Central memory CD8-positive, alpha-beta T cell (primary cell): Measurements from ENCODE around the gene ADGRB3.
"Not testable (repeated sequence)": the region's sequence is repeated elsewhere in the genome, so short reads cannot be mapped to it uniquely, and the experiment has no call there.

ENCODE experiments used
- ATAC-seq: fragments of 150-1000 bp; cut with Tn5 transposase; replicated peaks from 2 replicates; pipeline ENCODE4 v1.10.0; 2022; ENCODE audit warnings: mild to moderate bottlenecking, moderate FRiP score, moderate number of reproducible peaks; ENCODE audit not compliant: poor library complexity, severe bottlenecking; ENCODE audit errors: extremely low read depth
- DNase-seq, 2 donors: peaks; one replicate each; pipeline ENCODE4 v3.0.0; 2021; ENCODE audit warnings: low spot score in 2 of 2
- H3K27ac Mint-ChIP-seq: one replicate; pipeline ENCODE4 v1.8.0; 2022; ENCODE audit warnings: low read depth, mild to moderate bottlenecking, moderate library complexity, mixed read lengths
- H3K27me3 Mint-ChIP-seq: one replicate; pipeline ENCODE4 v1.8.0; 2022; ENCODE audit warnings: mixed read lengths
- H3K36me3 Mint-ChIP-seq: one replicate; pipeline ENCODE4 v1.8.0; 2022; ENCODE audit warnings: mild to moderate bottlenecking, moderate library complexity, mixed read lengths; ENCODE audit not compliant: insufficient read depth
- H3K4me1 Mint-ChIP-seq: one replicate; pipeline ENCODE4 v1.8.0; 2022; ENCODE audit warnings: mixed read lengths
- H3K4me3 Mint-ChIP-seq: one replicate; pipeline ENCODE4 v1.8.0; 2022; ENCODE audit warnings: mild to moderate bottlenecking, moderate library complexity, mixed read lengths
- H3K9me3 Mint-ChIP-seq: one replicate; pipeline ENCODE4 v1.8.0; 2022; ENCODE audit warnings: mixed read lengths

The ADGRB3 gene

DNA sequence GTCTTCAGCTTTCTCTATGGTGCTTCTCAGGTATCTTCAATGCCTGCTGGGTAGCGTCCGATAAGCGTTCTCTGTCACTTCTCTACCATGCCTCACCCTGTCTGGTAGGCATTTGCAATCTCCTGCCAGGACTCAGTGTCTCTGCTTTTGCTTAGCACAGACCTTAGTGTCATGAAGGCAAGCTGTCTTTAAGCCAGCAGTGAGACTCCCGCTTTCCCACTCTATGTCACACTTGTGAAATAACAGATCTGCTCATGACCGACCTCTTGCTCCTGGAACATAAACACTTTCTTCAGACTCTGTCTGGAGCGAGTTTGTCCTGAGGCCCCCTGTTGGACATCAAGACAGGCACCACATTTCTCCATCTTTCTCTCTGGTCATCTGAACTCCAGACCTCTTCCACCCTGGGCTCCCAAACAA, 17.0 kb downstream of the ADGRB3 start:
- Mint-ChIP-seq H3K9me3 (peaks cover 7% of the 10 kb centered on the region), H3K36me3 (no peaks in the 10 kb centered on the region), H3K27ac (no peak overlapping the region), H3K4me1 (no peaks in the 10 kb centered on the region), H3K27me3 (no peaks in the 10 kb centered on the region), H3K4me3 (no peak overlapping the region)
- ATAC-seq: no peak
- DNase-seq: no peak

DNA sequence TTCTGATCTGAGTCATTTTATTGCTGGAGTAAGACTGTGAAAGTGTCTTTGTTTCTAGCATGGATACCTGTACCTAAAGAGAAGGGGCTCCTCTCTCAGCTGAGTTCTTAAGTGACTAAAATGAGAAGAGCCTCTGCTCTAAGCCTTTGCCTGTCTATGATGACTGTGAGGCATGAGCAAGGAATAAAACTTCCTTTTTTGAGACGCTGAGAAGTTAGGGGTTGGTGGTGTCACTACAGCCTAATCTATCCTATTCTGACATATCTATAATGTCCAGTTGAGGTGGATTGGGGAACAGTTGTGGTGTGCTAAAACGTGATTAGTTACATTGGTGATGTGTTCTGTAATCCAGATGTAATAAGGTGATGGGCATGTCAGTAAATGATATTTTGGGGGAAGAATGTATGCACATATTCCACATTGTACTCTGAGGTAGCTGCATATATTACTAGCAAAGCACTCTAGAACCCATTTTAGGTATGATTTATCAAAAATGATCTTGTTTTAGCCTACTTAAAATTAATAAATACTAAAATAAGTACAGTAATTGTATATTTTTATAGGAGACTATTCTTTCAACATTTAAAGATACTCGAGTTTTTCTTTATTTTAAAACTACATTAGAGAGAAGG, 18.1 kb downstream of the ADGRB3 start:
- Mint-ChIP-seq H3K4me1 (no peaks in the 10 kb centered on the region), H3K27ac (no peak overlapping the region), H3K4me3 (no peak overlapping the region), H3K36me3 (no peaks in the 10 kb centered on the region), H3K9me3 (peaks cover 7% of the 10 kb centered on the region), H3K27me3 (no peaks in the 10 kb centered on the region)
- DNase-seq (no peak), ATAC-seq (no peak)

DNA sequence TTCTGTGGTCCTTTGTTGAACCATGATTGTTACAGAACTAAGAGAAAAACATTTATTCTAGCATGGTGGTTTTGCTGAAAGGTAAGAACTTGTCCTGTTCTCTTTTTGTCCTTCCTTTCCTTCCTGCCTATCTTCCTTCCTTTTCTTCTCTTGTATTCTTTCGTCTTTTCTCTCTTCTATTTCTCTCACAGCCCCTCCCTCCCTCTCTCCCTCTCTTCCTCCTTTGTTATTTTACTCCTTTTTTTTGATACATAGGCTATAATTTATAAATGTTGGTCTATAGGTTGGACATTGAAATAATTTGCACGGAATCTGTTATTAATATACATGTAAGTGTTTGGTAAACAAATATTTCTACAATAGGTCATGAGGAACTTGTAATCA, 18.6 kb downstream of the ADGRB3 start:
- Mint-ChIP-seq H3K4me3 (no peak overlapping the region), H3K27me3 (no peaks in the 10 kb centered on the region), H3K9me3 (peaks cover 7% of the 10 kb centered on the region), H3K27ac (no peak overlapping the region), H3K36me3 (no peaks in the 10 kb centered on the region), H3K4me1 (no peaks in the 10 kb centered on the region)
- no peak for DNase-seq
- ATAC-seq: no peak

DNA sequence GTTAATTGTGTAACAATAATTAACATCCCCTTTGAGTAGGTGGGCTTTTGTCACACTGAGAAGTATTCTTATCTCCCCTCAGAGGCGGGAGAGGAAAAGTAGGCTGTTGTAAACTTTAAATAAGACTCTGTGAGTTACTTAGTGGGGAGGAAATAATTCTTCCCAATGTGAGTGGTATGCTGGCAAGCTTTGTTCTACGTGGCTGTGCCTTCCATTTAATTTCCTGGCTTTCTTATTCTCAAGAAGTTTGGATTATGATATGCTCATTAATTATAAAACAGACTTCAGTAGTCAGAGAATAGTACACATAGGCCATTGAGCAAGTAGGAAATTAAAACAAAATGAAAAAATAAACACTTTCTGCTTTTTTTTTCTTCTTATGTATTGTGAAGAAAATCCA, 19.1 kb downstream of the ADGRB3 start:
- DNase-seq (no peak), ATAC-seq (no peak)
- Mint-ChIP-seq H3K9me3 (peaks cover 7% of the 10 kb centered on the region), H3K4me1 (no peaks in the 10 kb centered on the region), H3K36me3 (no peaks in the 10 kb centered on the region), H3K27me3 (no peaks in the 10 kb centered on the region), H3K27ac (no peak overlapping the region), H3K4me3 (no peak overlapping the region)

DNA sequence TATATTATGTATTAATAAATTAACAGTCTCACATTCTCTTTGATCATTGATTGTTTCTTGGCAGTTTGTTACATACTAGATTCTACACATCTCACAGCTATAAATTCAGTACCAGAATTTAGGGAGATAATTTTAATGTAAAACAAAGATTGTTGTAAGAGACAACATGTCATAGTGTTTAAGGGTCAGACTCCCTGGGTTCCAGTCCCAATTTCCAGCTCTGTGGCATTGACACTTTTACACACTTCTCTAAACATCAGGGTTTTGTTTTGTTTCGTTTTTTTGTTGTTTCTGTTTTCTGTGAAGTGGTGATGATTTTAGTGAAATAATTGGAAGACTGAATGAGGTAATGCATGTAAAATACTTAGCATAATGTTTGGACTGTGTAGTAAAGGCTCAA, 19.9 kb downstream of the ADGRB3 start:
- Mint-ChIP-seq H3K27me3 (no peaks in the 10 kb centered on the region), H3K36me3 (no peaks in the 10 kb centered on the region), H3K4me3 (no peak overlapping the region), H3K9me3 (peaks cover 7% of the 10 kb centered on the region), H3K4me1 (no peaks in the 10 kb centered on the region), H3K27ac (no peak overlapping the region)
- ATAC-seq (no peak), DNase-seq (no peak)

DNA sequence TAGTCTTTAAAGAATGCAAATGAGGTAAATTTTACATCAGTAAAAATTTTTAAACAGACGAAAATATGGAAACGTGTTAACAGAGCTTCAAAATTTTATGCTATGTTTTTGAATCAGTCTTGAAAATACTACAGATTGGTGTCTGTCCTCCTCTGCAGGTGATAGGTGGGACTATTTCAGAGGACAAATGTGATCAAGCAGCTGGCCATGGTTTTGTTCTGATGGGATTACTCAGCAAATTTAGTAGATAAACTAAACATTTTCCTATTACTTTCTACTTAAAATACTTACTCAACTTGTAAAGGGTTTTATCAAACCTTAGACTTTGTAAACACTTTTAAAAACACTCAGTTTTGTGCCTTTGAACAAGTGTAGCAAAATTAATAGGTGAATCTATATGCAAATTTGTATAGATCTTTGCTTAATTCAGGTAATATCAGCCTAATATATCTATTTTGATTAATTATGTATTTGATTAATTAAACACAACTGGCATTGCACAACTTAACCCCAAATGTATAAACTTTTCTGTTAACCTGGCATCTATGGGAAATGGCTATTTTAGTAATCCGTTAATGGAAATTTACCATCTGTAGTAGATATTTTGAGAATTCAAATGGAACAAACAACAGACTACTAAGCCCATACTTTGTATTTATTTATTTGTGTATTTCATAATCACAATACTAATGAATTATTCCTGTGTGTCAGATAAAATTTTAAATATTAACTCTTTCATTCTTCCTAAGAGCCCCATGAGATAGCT, 22.5 kb downstream of the ADGRB3 start:
- H3K36me3 Mint-ChIP-seq: no peaks in the 10 kb centered on the region
- no peak for DNase-seq
- no peak for ATAC-seq
- no peaks in the 10 kb centered on the region for H3K27me3 Mint-ChIP-seq
- H3K27ac Mint-ChIP-seq: no peak overlapping the region
- peaks cover 7% of the 10 kb centered on the region for H3K9me3 Mint-ChIP-seq
- H3K4me1 Mint-ChIP-seq: no peaks in the 10 kb centered on the region
- H3K4me3 Mint-ChIP-seq: no peak overlapping the region

DNA sequence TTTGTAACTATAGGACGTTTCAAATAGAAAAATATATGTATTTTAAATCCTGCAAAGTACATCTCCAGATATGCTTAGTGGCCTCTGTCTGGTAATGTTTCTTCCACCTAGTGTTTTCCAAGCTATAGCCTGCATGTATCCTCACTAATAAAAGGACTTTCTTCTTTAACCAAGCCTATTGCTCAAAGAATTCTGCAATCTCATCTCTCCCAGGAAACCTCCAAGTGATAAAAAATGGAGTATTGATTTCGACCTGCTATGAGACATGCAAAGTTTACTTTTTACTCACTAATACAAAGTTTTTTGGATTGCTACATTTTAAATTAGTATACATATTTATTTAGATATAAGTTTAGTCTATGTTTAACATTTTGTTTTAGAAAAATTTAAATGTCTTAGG, 23.3 kb downstream of the ADGRB3 start:
- no peaks in the 10 kb centered on the region for H3K36me3 Mint-ChIP-seq
- no peak overlapping the region for H3K27ac Mint-ChIP-seq
- ATAC-seq: no peak
- no peak overlapping the region for H3K4me3 Mint-ChIP-seq
- no peak for DNase-seq
- no peaks in the 10 kb centered on the region for H3K4me1 Mint-ChIP-seq
- H3K27me3 Mint-ChIP-seq: no peaks in the 10 kb centered on the region
- H3K9me3 Mint-ChIP-seq: peaks cover 1% of the 10 kb centered on the region

DNA sequence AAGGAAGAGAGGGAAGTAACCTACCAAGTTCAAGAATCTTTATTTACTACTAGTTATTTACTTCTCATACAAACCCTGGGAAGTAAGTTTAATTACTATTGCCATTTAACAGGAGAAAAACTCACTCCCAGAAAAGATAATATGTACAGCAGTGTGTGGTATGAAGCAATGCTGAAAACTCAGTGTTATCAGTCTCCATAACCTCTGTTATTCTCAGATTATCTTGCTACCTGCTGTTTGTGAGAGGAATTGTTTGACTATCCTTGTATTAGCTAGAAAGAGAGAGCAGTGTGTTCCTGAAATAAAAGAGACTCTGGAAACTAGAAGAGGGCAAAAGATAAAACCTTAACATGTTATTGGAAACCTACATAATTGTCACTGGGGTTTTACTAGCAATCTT, 38.2 kb downstream of the ADGRB3 start:
- ATAC-seq (no peak), DNase-seq (no peak)
- H3K9me3 Mint-ChIP-seq: peaks cover 20% of the 10 kb centered on the region
- H3K4me3 Mint-ChIP-seq: no peak overlapping the region
- H3K27me3 Mint-ChIP-seq: no peaks in the 10 kb centered on the region
- no peaks in the 10 kb centered on the region for H3K36me3 Mint-ChIP-seq
- no peak overlapping the region for H3K27ac Mint-ChIP-seq
- H3K4me1 Mint-ChIP-seq: no peaks in the 10 kb centered on the region

DNA sequence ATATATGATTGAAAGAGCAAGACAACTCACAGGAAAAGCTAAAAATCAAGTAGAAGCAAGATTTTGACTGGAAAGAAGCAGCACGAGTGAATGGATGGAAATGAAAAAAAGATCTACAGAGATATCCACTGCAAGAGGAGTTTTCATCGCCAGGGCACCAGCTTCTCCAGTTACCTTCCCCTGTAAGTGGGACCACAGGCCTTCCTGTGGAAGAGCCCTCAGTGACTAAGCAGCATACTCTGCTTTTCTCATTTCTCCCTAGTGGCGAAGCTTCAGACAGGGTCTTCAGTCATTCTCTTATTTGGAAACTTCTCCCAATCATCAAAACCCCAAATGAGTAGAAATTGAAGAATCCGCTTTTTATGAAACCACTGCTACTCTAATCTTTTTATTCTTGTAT, 40.5 kb downstream of the ADGRB3 start:
- no peak for ATAC-seq
- H3K36me3 Mint-ChIP-seq: no peaks in the 10 kb centered on the region
- no peaks in the 10 kb centered on the region for H3K4me1 Mint-ChIP-seq
- no peaks in the 10 kb centered on the region for H3K27me3 Mint-ChIP-seq
- H3K4me3 Mint-ChIP-seq: no peak overlapping the region
- DNase-seq: no peak
- H3K9me3 Mint-ChIP-seq: peaks cover 26% of the 10 kb centered on the region
- H3K27ac Mint-ChIP-seq: no peak overlapping the region

DNA sequence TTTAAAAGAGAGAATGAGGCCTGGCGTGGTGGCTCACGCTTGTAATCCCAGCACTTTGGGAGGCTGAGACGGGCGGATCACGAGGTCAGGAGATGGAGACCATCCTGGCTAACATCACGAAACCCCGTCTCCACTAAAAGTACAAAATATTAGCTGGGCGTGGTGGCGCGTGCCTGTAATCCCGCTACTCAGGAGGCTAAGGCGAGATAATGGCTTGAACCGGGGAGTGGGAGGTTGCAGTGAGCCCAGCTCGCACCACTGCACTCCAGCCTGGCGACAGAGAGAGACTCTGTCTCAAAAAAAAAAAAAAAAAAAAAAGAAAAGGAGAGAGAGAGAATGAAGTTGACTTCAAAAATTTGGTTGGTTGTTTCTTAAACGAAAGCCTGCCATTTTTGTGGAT, 41.0 kb downstream of the ADGRB3 start:
- H3K9me3 Mint-ChIP-seq: peaks cover 26% of the 10 kb centered on the region
- ATAC-seq, H3K36me3 Mint-ChIP-seq, H3K27me3 Mint-ChIP-seq, H3K4me1 Mint-ChIP-seq, H3K27ac Mint-ChIP-seq, DNase-seq, H3K4me3 Mint-ChIP-seq: not testable (repeated sequence)

DNA sequence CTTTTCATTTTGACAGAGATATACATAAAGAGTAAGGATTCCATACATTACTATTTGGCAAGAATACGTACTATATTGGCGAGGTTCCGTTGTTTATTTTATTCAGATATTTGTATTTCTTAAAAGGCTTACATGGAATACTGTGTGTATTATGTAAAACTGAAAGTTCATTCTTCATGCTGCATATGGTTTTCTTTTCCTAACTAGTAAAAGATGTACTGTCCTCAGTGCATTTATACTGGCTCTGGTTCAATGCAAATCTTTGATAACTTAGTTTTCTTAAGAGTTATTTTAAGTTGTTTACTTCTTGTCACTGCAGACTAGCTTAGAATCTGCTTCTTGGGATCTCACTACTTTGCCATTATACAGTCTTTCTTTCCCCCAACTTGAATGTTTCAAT, 42.0 kb downstream of the ADGRB3 start:
- Mint-ChIP-seq H3K27ac (no peak overlapping the region), H3K4me3 (no peak overlapping the region), H3K27me3 (no peaks in the 10 kb centered on the region), H3K36me3 (no peaks in the 10 kb centered on the region), H3K4me1 (no peaks in the 10 kb centered on the region), H3K9me3 (peaks cover 20% of the 10 kb centered on the region)
- DNase-seq (no peak), ATAC-seq (no peak)

DNA sequence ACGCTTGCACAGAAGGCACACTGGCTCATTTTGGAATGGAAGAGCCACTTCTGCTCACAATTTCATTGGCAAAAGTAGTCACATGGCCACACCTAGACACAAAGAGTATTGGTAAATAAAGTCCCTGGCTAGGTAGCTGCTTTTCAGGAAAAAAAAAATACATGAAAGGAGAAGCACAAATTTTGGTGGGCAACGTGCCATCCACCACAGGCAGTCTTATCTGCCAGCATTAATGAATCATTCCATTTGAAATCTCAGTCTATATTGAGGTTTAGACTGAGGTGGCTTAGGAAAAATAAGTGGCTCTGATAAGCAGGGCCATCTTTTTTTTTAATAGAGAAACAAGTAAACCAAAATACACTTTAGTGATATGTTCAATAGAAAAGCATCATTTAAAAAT, 44.3 kb downstream of the ADGRB3 start:
- ATAC-seq (no peak), DNase-seq (no peak)
- Mint-ChIP-seq H3K9me3 (peaks cover 12% of the 10 kb centered on the region), H3K4me1 (no peaks in the 10 kb centered on the region), H3K4me3 (no peak overlapping the region), H3K36me3 (no peaks in the 10 kb centered on the region), H3K27ac (no peak overlapping the region), H3K27me3 (no peaks in the 10 kb centered on the region)

DNA sequence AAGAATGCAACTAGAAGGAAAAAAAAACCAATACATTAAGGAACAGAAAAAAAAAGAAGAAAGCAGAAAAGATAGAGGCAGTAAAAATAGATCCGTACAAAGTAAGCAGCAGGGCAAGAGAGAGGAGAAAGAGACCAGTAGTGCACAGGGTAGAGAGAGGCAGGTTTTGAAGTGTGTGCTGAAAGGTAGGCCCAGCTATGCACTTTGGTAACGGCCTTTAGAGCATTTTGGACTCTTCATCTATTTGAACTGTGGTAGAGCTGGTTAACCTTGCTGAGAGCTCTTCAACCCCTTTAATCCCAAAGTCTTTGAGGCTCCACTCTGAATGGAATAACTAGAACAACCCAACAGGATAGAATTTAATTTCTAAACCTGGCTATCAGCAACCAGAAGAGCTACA, 45.2 kb downstream of the ADGRB3 start:
- H3K9me3 Mint-ChIP-seq: peaks cover 6% of the 10 kb centered on the region
- no peak for ATAC-seq
- H3K4me1 Mint-ChIP-seq: no peaks in the 10 kb centered on the region
- no peak for DNase-seq
- no peak overlapping the region for H3K4me3 Mint-ChIP-seq
- no peaks in the 10 kb centered on the region for H3K27me3 Mint-ChIP-seq
- no peak overlapping the region for H3K27ac Mint-ChIP-seq
- H3K36me3 Mint-ChIP-seq: no peaks in the 10 kb centered on the region
